HG02981 (cell line): ENCODE data around the gene OLFML1.
A peak's percentile ranks its signal among the peaks of the same experiment; 100 is the strongest.

ENCODE experiments used
- ATAC-seq: cut with Tn5 transposase; IDR thresholded peaks from one replicate; pipeline ENCODE4 v1.9.1; 2021; ENCODE audit warnings: mild to moderate bottlenecking, moderate library complexity; ENCODE audit not compliant: unreplicated experiment

The OLFML1 gene

DNA sequence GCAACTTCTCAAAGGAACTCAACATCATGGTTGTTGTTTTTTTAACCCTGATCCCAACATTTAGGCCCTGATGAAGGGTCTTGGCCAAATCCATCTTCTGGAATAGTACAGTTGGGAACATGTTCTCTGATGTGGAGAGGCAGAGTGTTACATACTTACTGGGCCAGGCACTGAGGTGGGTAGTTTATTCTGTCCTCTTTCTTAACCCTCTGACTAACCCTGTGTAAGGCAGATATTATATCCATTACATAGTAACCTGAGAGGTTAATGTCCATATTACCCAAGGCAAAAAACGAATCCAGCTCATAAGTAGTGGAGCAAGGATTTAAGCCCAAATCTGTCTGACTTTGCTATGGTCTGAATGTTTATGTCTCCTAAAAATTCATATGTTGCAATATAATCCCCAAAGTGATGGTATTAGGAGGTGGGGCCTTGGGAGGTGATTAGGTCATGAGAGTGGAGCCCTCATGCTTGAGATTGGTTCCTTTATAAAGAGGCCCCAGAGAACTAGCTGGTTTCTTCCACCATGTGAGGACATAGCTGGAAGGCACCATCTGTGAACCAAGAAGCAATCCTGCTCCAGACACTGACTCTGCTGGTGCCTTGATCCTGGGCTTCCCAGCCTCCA is 44.8 kb downstream of the OLFML1 start:
- ATAC-seq = no peak

DNA sequence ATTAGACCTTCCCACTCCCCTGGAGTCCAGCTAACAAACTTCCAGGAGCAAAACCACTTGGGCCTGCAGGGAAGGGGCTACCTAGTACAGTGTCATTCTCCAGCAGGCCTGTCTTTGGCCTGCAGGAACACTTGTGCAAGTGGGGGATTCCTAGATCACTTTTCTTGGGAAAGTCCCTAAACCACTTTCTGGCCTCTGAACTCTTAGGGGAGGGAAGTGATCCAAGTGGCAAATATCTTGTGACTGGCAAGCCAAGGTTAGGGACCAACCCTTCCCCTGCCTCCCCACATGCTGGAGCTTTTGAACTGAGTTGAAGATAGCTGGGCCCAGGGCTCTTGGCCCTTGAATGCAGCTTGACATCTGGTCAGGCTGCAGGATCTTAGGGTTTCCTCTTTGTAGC is 45.7 kb downstream of the OLFML1 start:
- ATAC-seq = no peak

DNA sequence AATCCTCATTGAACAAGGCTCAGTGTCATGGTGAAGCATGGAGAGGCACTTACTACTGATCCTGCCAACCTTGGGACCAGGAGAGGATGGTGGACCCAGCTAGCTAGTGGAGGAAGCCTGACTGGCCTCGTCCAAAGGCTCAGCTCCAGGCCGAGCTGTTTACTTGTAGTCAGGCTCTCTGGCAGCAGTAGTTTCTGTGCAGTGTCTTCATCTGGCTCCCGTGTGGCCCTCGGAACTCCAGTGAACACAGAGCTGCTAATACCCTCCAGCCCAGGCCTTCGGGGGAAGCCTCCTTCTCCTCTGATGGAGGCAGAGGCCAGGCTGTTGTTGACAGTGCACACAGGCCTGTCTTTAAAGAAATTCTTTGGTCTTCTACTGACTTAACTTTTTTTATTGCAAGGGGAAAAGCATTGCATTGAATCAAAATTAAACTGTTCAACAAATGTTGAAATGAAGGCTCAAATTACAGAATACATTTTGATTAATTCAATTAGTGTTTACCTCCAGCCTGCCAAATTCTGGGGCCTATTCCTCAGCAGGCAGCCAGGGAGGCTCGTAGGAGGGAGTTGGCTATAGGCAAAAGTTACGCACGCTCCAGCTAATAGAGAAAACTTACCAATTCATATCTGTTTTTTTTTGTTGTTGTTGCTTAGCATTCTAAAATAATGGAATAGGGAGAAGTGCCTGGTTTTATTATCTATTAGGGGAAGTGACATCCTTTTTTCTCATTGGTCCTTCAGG is 47.3 kb downstream of the OLFML1 start:
- no peak for ATAC-seq

DNA sequence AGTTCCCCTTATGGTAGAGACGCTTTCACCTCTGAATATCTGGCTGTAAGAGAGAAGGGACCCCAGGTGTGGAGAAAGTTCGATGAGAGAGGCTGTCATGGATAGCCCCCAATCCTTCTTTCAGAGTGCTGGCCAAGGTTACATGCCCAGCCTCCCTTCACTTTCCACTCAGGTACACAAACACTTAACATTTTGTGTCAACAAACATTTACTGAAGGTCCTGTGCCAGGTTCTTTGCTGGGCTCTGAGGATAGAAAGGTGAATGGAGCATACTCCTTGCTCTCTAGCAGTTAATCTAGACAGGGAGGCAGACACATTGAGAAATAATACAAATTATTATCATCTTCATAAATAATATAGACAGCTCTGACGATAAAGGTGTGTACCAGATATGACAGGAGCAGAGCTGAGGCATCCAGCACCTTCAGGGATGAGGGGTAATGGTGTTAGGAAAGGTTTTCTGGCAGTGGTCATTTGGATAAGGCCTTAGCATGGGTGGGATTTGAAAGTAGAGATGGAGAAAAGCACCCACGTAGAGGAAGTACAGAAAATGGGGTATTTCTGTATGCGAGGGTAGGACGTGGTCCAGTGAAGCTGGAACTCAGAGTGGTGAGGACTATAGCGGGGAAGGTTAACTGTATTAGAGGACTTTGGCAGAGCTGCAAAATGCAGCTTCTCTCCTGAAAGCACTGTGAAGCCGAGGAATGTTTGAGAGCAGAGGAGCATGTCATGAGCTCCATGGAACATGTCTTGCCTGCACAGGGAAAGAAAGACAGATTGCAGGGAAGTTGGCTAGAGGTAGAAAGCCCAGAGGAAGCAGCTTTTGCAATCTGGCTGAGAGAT is 48.1 kb downstream of the OLFML1 start:
- ATAC-seq = no peak

DNA sequence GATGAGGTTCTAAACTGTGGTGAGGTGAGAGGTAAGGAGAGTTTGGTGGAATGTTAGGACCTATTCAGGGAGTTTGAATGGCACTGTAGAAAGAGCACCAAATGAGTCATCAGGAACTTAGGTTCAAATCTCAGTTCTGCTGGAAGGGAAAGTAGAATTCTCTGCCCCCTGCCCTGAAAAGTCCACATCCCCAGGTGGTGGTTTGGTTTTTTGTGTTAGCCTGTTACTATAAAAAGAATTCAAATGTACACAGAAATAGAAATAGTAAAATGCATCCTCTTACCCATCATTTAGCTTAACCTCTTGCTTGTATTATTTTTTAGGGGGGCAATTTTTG is 48.7 kb downstream of the OLFML1 start:
- no peak for ATAC-seq

DNA sequence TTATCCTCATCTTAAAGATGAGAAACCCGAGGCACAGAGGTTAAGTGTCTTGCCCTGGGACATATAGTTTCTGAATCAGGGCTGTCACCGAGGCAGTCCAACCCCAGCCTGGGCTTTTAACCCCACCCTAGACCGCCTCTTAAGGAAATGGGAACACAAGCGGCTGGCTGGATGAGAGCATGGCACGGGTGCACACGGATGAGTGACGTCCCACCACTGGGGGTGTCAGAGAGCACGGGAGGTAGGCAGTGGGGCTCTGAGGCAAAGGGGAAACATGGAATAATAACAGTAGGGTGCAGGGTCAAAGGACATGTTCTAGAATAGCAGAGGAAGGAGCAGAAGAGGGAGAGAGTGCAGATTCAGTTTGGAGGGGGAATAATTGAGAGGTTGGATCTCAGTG is 50.8 kb downstream of the OLFML1 start:
- no peak for ATAC-seq

DNA sequence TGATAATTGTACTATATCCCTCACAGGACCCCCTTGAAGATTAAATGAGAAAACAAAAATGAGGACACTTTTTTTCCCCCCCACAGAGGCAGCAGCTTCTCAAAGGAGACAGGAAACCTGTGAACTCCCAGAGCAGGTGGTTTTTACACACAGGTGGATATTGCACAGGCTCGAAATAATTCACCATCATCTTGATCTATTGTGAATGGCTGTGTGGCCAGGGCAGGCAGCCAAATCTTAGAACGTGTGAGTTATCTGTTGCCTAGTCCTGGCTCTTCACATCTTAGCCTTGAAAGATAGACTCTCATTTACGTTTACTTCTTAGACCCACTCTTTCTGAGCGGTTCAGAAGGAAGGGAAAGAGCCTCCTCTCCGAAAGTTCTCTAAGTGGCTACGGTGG is 52.0 kb downstream of the OLFML1 start:
- ATAC-seq = no peak

DNA sequence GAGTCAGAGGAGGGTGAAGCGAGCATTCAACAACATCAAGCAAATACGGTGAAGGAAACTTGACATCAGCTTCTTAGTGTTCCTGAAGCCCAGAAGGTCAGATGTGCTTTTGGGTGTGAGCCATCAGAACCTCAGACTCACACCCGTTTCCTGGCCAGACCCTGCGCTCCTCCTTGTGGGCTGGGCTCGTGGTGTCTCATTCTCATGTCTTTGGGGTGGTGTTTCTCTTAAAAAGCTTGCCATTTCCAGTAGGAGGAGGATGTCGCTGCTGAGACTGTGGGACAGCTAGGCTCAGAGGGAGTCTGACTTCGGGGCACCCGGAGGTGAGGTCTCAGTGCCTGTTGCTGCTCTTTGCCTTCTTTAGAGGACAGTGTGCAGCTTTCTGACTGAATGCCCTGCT is 52.7 kb downstream of the OLFML1 start:
- no peak for ATAC-seq

DNA sequence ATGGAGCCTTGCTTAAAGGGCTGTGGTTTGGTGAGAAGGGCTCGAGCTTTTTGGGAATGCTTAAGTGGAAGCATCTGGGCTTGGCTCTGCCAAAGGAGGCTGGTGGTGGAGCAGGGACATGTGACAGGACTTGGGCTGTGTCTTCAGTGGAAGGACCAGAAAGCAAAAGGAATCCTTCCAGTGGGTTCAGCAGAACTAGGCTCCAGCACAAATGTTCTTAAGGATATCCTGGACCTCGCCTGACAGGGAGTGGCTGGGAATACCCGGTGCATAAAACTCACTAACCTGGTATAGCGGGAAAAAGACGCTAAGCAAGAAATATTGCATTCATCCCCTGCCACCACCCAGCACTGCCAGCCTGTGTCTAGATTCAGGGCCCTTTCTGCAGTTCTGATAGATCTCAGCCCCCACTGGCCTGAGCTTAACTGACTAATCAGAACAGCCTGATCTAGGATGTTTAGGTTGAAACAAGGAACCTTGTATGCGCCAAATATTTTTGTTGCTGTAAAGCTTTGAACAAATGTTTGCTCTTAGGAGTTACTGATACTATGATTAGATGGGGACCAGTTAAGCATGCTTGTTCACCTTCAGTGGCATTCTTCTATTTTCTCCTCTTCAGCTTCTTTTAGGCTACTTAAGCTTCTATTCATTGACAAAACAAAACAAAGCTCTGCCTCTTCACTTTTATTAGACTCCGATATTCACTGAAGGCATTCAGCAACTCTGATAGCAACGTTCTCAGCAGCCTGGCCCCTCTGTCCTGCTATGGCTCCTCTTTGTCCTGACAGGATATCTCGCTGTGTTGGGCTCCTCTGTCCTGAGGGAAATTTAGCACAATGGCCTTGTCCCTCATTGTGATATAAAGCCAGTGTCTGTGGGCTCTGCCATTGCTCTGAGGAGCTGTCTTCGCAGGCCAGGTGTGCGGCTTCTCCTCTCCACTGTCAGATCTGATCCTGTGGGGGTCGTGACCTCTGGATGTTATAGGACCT is 53.5 kb downstream of the OLFML1 start:
- ATAC-seq = no peak

DNA sequence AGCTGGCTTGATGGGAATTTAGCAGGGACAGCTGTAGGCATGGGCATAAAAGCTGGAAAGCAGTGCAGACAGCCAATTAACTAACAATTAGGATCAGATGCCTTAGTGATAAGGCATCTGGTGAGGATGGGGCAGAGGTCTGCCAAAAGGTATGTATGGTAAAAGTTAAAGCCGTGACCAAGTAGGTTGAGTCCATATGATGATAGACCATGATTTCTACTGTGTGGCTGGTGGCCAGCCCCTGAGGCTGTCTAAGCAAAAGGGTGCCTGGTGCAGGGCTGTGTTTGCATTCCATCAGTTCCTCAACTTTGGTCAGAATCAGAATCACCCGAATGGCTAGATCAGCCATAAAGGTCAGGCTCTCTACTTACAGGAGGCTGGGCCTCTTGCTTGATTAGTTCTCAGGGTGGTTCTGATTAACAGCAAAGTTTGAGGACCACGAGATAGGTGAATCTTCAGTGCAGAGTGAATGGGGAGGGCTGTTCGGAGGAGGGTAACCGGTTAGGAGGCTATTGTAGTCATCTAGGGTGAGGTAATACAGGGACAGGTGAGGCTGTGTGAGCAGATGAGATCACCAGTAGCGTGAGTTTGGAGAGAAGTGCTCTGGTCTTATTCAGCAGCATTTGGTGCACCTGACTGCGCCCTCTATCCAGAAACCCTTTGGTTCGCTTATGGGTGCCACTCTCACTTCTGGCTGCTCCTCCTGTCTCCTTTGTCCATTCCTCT is 55.7 kb downstream of the OLFML1 start:
- no peak for ATAC-seq

DNA sequence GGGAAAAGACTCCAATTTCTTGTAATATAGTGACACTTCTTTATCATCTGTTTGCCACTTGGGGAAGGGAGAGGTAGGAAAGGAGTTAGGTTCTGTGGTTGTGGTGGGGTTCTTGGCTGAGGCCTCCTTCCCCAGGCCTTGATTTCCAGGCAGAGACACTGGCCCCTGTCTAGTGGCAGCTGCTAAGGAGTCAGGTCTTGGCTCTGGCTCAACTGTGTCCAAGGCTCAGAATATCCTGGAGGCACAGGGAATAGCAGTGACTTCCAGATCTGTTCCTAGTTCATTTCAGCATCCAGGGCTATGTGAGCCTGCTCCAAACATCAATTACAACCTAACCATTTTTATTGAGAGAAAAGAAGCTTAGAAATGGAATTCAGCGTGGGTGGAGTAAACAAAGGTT is 58.0 kb downstream of the OLFML1 start:
- ATAC-seq = no peak

DNA sequence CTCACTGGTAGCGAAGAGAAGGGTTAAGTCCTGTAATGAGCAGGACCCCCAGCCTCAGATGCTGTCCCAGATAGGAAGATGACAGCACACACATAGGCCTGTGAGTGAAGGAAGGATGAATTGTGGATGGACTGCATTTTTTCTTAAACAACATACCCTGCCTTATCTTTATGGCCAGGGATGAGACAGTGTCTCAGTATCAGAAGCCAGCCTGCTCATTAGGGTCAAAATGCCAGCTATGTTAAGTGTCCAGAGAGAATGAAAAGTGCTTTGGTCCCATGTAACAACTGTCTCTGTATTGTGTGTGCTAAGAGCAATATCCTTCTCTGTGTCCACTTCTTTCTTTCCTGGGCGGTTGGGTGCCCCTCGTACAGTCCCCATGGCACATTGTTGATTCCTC is 58.7 kb downstream of the OLFML1 start:
- no peak for ATAC-seq

DNA sequence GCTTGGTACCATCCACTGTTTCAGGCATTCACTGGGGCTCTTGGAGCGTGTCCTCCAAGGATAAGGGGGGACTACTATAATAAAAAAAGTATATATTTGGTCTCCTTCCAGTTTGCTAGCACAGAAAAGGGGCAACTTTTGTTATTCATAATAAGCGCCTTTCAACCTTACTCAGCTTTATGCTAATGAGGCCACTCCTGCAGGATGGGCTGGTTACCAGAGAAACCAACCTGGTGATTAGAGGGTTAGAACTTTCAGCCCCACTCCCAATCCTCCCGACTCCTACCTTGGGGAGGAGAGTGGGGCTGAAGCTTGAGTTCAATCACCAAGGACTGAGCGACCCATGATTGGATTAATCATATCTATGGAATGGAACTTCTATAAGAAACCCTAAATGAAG is 60.3 kb downstream of the OLFML1 start:
- no peak for ATAC-seq

DNA sequence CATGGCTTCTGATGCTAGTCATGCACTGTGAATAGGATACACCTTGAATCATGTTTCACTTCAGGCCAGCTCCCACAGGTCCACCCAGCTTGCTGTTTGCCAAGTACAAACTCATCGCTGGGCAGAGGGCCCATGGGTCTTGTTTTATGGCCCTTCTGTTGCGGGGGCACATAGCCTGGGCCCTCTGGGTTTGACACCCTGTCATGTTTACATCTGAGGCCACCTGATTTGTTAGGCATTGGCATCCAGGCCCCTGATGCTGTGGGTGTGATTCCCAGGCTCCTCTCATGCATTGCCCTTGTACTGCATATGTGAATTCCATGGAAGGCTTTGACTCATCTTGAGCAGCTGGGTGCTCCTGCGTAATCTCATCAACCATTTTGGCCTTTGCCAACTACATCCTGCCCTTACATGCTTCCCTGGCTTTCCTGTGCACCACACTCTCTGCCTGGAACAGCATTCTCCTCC is 61.1 kb downstream of the OLFML1 start:
- no peak for ATAC-seq

DNA sequence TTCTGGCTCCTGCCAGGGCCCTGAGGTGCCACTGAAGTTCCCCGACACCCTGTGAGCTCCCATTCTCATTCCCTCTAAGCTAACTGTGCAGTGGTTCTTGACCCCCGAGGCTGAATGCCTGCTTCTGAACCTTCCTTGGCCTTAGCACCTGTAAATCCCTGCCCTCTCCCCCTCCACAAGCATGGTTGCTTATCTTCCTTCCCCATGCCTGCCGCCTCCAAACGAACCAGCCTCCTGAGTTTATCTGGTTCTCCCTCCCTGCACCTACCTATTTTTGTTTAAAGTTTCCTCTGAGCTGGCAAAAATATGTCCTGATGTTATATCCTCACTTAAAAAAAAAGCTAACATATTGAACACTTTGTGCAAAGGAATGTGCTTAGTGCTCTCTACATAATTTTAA is 62.4 kb downstream of the OLFML1 start:
- ATAC-seq = no peak

DNA sequence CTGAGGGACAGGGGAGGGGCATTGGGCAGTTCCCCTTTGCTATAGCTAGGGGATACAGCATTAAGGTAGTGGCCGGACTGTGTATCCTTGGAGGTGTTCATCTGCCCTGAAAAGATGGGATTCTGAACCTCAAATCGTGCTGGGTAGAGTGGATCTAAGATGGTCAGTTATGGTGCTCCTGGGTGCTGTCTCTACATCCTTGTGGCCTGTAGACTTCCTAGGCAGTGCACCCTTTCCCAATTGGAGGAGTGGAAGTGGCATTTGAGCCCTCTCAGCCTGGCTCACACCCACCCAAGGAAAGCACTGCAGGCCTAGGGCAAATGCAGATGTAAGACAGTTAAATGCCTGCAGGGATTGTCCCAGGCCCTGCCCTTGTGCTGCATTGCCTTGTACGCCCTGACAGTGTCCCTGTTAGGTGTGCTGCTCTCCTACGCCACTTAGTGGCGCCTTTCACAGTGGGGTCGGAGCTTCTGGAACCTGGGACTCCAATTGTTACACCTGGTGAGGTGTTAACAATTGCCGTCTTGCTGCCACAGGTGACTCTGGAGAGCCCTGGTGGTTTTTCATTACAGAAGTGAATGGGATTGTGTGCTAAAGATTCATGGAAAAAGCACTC is 63.5 kb downstream of the OLFML1 start:
- peak; percentile 75 for ATAC-seq

DNA sequence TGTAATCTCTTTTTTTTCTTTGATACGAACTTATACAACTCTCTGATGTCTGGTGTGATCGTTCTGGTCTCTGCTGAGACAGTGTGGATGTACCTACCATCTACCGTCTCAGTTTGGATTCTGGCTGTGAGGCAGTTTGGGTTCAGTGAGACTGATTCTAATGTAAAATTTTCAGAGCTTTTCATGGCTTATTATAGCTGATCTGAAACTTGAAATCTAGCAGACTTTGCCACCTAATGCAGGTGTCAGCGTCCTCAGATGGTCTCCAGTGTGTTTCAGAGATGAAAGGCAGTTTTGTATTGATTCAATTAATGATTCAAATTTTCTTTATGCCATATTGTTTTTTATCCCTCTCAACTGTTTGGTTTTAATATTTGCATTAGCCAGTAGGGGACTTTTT is 64.4 kb downstream of the OLFML1 start:
- no peak for ATAC-seq

DNA sequence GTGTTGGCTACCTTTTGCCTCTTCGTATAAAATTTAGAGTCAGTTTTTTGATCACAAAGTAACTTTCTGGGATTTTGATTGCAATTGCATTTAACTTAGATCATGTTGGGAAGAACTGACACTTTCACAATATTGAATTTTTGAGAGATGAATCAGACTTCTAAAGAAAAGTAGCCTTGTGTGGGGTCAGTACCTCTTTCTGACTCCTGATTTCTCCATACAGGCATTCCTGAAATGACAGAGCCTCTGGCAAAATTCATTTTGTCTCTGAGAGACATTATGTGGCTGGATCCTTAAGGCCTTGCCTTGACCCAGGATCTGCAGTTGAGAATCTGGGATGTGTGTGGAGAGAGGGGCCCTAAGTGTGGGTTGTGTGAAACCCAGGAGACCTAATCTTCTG is 66.3 kb downstream of the OLFML1 start:
- ATAC-seq = no peak

DNA sequence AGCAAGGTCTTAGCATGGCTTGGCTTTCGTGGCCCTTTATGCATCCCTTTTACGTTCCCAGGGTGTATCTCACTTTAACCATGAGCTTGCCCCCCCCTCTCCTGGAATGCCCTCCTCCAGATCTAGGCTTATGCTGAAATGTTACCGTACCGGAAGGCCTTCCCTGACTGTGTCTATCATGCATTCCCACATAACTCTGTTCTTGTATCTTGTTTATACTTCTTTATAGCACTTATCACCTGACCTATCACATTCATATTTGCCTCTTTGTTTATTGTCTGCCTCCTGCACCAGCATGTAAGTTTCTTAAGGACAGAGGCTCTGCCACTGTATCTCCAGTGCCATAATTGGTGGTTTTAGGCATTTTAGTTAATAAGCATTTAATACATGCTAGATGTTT is 67.4 kb downstream of the OLFML1 start:
- no peak for ATAC-seq
